ENCODE data around the gene GSTP1. TPM values are rescaled to one million over a fixed set of nuclear protein-coding genes. Genes with fewer than 3 reads are reported as not detected.

Gene GSTP1
- total and polyA plus RNA-seq, 9 of the 15 experiments (the other 6 are each of a cell fraction or from before 2014, with no cell fraction given), result 592 to 2,150 (median 1,204) TPM

GRCh38 chr11:67583247-67584204 lies at the start of gene GSTP1 (continued):
- TF ChIP-seq HMBOX1 (IDR thresholded peaks at IDR 0.05), result no peak
- TF ChIP-seq GTF2E2 (tag; IDR thresholded peaks at IDR 0.05), result peak; percentile 61; the same call in 1 of the 2 replicates
- peak; percentile 34 for TF ChIP-seq GTF2B (IDR thresholded peaks at IDR 0.05; ENCODE audit: extremely low read depth, insufficient read length)
- no peak for TF ChIP-seq FOXJ2 (tag; IDR thresholded peaks at IDR 0.05)
- no peak for TF ChIP-seq DLX4 (CRISPR knock-in tag; IDR thresholded peaks at IDR 0.05)
- peak; percentile 97 for TF ChIP-seq TBP (optimal IDR thresholded peaks at IDR 0.05; ENCODE audit: low read depth, low read length)
- no peak; the same call in 1 of the 2 replicates for TF ChIP-seq KAT7 (CRISPR knock-in tag; IDR thresholded peaks at IDR 0.05; ENCODE audit: borderline replicate concordance)
- TF ChIP-seq, protein P1, sequence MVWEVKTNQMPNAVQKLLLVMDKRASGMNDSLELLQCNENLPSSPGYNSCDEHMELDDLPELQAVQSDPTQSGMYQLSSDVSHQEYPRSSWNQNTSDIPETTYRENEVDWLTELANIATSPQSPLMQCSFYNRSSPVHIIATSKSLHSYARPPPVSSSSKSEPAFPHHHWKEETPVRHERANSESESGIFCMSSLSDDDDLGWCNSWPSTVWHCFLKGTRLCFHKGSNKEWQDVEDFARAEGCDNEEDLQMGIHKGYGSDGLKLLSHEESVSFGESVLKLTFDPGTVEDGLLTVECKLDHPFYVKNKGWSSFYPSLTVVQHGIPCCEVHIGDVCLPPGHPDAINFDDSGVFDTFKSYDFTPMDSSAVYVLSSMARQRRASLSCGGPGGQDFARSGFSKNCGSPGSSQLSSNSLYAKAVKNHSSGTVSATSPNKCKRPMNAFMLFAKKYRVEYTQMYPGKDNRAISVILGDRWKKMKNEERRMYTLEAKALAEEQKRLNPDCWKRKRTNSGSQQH (CRISPR knock-in tag; IDR thresholded peaks at IDR 0.05), result no peak; the same call in 1 of the 2 replicates
- peak; percentile 94 for TF ChIP-seq RBFOX2 (IDR thresholded peaks at IDR 0.05; ENCODE audit: low read depth, low read length)
- TF ChIP-seq BDP1 (IDR thresholded peaks at IDR 0.05; ENCODE audit: insufficient read depth, insufficient read length), result no peak
- no peak for TF ChIP-seq RBM17 (IDR thresholded peaks at IDR 0.05; ENCODE audit: borderline replicate concordance, low read depth, low read length)
- TF ChIP-seq ERF (CRISPR knock-in tag; IDR thresholded peaks at IDR 0.05), result no peak
- TF ChIP-seq ZNF507 (tag; conservative IDR thresholded peaks at IDR 0.05), result no peak
- TF ChIP-seq FOSL1 (tag; conservative IDR thresholded peaks at IDR 0.05), result peak; percentile 63
- TF ChIP-seq ADNP (tag; IDR thresholded peaks at IDR 0.05), result peak; percentile 63; the same call in 1 of the 2 replicates
- no peak; the same call in 1 of the 2 replicates for TF ChIP-seq ZNF263 (CRISPR knock-in tag; IDR thresholded peaks at IDR 0.05; ENCODE audit: borderline replicate concordance)
- TF ChIP-seq RCOR1 (IDR thresholded peaks at IDR 0.05; ENCODE audit: borderline replicate concordance in 1 of 2, low read depth in 2 of 2, low read length in 2 of 2), result peak in 1 of 2 experiments; percentile 43; a peak in 2 of 4 replicates
- no peak for TF ChIP-seq CBFA2T2 (conservative IDR thresholded peaks at IDR 0.05)
- peak; percentile 85 for TF ChIP-seq ZNF316 (IDR thresholded peaks at IDR 0.05)
- no peak for TF ChIP-seq ZNF717 (CRISPR knock-in tag; IDR thresholded peaks at IDR 0.05)
- TF ChIP-seq TRIM28 (IDR thresholded peaks at IDR 0.05), result no peak; the same call in 1 of the 2 replicates
- TF ChIP-seq ZFX (CRISPR knock-in tag; IDR thresholded peaks at IDR 0.05), result peak; percentile 99
